ENCODE data around the gene ABHD15.
A peak's percentile ranks its signal among the peaks of the same experiment; 100 is the strongest.

Gene ABHD15

GRCh38 chr17:29594519-29595090 lies 27.8 kb upstream of the ABHD15 start:
- no peak for DNase-seq

GRCh38 chr17:29593591-29594518 lies 27.0 kb upstream of the ABHD15 start:
- DNase-seq = no peak

GRCh38 chr17:29592850-29593551 lies 26.2 kb upstream of the ABHD15 start, which contains the start of gene ANKRD13B:
TSS of gene ANKRD13B (plus strand) at chr17:29593132. CDS start at chr17:29593622, 490 bp downstream.
- no peak for DNase-seq

GRCh38 chr17:29591737-29592608 lies 25.1 kb upstream of the ABHD15 start:
- DNase-seq = peak; percentile 52

- DNase-seq = no peak
These were observed 24.4 kb upstream of the ABHD15 start for GRCh38 chr17:29591146-29591736.

- DNase-seq = no peak
These were observed 23.7 kb upstream of the ABHD15 start for GRCh38 chr17:29590411-29591145.

- peak; percentile 78 for DNase-seq
These were observed 22.9 kb upstream of the ABHD15 start, which contains the start of gene GIT1 for GRCh38 chr17:29589524-29590410. TSS of gene GIT1 (minus strand) at chr17:29589648. CDS start at chr17:29589378, 270 bp downstream.

GRCh38 chr17:29588562-29589411 lies 21.9 kb upstream of the ABHD15 start:
- DNase-seq = peak; percentile 58

- DNase-seq = no peak
These were observed 21.3 kb upstream of the ABHD15 start for GRCh38 chr17:29588017-29588561.

GRCh38 chr17:29587591-29587990 lies 20.8 kb upstream of the ABHD15 start:
- DNase-seq = no peak

- no peak for DNase-seq
These were observed 20.0 kb upstream of the ABHD15 start for GRCh38 chr17:29586676-29587469.

- no peak for DNase-seq
These were observed 18.4 kb upstream of the ABHD15 start for GRCh38 chr17:29585080-29585751.

- DNase-seq = no peak
These were observed 17.7 kb upstream of the ABHD15 start for GRCh38 chr17:29584452-29585079.

GRCh38 chr17:29583324-29584248 lies 16.7 kb upstream of the ABHD15 start:
- no peak for DNase-seq

GRCh38 chr17:29582772-29583171 lies 15.9 kb upstream of the ABHD15 start:
- DNase-seq = no peak
